ENCODE results near the gene EEFSEC.

The EEFSEC gene

DNA sequence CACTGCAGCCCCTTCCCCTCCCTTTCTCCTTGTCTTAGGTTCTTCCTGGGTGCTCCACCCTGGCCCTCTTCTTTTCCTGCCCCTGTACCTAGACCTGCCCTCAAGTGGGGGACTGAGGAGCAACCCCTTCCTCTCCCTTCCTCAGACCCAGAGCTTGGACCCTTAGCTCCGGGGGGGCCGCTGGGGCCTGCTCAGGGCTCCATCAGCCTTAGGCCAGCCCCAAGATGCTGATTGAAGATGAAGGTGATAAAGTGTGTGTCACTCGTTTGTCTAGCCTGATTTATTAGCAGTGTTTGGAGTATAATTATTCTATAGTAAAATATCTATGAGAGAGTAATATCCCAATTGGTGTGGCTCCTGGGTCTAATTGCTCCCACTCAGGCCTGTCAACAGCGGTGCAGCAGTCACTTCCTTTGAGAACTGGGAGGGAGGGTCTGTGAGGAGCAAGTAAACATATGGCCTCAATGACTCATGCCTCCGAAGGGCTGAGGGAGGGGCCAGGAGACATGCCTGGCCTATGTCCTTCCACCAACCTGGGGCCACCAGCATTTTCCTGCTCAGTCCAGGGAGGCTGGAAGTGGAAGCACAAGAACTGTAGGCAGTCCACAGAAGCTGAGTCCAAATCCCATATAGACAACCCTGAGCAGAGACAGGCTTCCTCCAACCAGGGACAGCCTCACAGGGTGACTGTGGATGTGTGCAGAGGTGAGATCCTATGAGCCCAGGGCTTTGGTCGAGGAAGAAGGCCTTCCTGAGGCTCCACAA is 190.2 kb downstream of the EEFSEC start:
- peak overlapping the region; percentile 98 for H3K27ac ChIP-seq
- TF ChIP-seq, protein P1, sequence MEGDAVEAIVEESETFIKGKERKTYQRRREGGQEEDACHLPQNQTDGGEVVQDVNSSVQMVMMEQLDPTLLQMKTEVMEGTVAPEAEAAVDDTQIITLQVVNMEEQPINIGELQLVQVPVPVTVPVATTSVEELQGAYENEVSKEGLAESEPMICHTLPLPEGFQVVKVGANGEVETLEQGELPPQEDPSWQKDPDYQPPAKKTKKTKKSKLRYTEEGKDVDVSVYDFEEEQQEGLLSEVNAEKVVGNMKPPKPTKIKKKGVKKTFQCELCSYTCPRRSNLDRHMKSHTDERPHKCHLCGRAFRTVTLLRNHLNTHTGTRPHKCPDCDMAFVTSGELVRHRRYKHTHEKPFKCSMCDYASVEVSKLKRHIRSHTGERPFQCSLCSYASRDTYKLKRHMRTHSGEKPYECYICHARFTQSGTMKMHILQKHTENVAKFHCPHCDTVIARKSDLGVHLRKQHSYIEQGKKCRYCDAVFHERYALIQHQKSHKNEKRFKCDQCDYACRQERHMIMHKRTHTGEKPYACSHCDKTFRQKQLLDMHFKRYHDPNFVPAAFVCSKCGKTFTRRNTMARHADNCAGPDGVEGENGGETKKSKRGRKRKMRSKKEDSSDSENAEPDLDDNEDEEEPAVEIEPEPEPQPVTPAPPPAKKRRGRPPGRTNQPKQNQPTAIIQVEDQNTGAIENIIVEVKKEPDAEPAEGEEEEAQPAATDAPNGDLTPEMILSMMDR (IDR thresholded peaks at IDR 0.05): no peak

- peak overlapping the region; percentile 98 for H3K27ac ChIP-seq
- TF ChIP-seq, protein P1 (IDR thresholded peaks at IDR 0.05): no peak
- TF ChIP-seq ZFX (IDR thresholded peaks at IDR 0.05; ENCODE audit: borderline replicate concordance): no peak
Measured at GRCh38 chr3:128344052-128344735, 190.9 kb downstream of the EEFSEC start.

DNA sequence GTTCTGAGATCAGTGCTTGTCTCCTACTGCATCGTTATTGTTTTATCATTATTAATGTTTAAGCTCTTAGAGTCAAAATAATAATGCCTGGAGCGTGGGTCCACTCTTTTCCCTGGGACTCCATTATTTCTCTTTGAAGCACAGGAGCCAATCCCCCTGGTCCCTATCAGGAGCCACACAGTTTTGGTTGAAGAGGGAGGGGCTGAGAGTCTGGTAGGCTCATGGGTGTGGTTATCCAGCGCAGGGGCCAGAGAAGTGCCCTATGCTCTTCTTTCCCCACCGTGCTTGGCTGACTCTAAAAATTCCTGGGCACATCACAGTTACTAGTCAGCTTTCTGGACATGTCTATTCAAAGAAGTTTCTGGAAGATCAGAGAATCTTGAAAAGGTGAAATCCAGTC is 191.9 kb downstream of the EEFSEC start:
- TF ChIP-seq, protein P1 (IDR thresholded peaks at IDR 0.05): no peak
- TF ChIP-seq ZFX (IDR thresholded peaks at IDR 0.05; ENCODE audit: borderline replicate concordance): no peak
- peak overlapping the region; percentile 98 for H3K27ac ChIP-seq

- peak overlapping the region; percentile 98 for H3K27ac ChIP-seq
- TF ChIP-seq ZFX (IDR thresholded peaks at IDR 0.05; ENCODE audit: borderline replicate concordance): no peak
- TF ChIP-seq, protein P1 (IDR thresholded peaks at IDR 0.05): no peak
Measured at GRCh38 chr3:128346562-128346961, 193.3 kb downstream of the EEFSEC start.

DNA sequence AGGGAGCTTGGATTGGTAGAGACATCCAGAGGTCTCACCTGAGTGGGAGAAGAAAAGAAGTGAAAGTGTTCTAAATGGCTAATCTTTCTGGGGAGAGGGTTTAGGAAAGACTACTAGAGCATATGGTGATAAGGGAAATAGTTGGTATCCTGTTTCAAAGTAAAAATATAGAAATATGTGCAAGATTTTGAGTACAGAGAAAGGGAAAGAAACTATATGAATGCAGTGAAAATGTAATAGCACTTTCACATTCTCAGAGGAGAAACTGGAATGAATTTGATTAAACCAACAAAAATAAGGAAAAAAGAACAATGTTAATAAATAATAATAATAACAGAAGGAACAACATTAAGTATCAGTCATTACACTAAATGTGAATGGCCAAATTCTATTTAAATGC is 194.0 kb downstream of the EEFSEC start:
- no peak for TF ChIP-seq ZFX (IDR thresholded peaks at IDR 0.05; ENCODE audit: borderline replicate concordance)
- TF ChIP-seq, protein P1 (IDR thresholded peaks at IDR 0.05): no peak

GRCh38 chr3:128348075-128348474 is 194.8 kb downstream of the EEFSEC start:
- H3K27ac ChIP-seq: peak overlapping the region; percentile 98

More for the DNA sequence above, 194.0 kb downstream of the EEFSEC start:
- peak overlapping the region; percentile 98 for H3K27ac ChIP-seq

More at GRCh38 chr3:128348075-128348474, 194.8 kb downstream of the EEFSEC start:
- TF ChIP-seq, protein P1 (IDR thresholded peaks at IDR 0.05): no peak
- no peak for TF ChIP-seq ZFX (IDR thresholded peaks at IDR 0.05; ENCODE audit: borderline replicate concordance)
